Subcutaneous adipose tissue (tissue), 4 donors: ENCODE measurements around the gene REV1. TPM values are rescaled to one million over a fixed set of nuclear protein-coding genes. Genes with fewer than 3 reads are reported as not detected.

Source experiments
- total RNA-seq, 4 donors: library from RNA; depleted of rRNA; stranded (reverse); fragments of >200 nt; gene quantifications; one replicate each; pipeline ENCODE4 v1.1.0, GENCODE V29; 2016
- TF ChIP-seq, protein P1 (sequence below): fragments of 450-650 bp; IDR thresholded peaks from one replicate; pipeline ENCODE4 v1.5.1; 2016; ENCODE audit warnings: low read depth, mild to moderate bottlenecking, control low read depth, antibody characterized with exemption, moderate library complexity

The REV1 gene
- total RNA-seq, 4 donors from 2014 or later, result 39.4 to 65.9 (median 52.8) TPM

DNA sequence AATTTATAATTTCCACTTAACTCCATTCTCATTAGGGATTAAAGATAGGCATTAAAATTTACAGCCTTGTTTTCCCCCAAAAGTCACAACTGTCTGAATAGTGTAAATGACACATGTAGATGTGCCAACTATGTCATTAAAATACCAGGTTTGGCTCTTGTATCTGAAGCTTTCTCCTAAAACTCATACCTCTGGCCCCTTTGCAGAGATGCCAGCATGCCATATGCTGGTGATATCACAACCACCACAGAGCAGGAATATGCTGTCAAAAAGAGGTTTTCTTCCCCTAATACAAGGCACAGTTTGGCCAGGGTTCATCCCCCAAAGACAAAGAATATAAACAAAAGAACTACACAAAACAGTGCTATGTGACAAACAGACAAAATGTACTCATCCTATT, 65.4 kb downstream of the REV1 start:
- TF ChIP-seq, protein P1, sequence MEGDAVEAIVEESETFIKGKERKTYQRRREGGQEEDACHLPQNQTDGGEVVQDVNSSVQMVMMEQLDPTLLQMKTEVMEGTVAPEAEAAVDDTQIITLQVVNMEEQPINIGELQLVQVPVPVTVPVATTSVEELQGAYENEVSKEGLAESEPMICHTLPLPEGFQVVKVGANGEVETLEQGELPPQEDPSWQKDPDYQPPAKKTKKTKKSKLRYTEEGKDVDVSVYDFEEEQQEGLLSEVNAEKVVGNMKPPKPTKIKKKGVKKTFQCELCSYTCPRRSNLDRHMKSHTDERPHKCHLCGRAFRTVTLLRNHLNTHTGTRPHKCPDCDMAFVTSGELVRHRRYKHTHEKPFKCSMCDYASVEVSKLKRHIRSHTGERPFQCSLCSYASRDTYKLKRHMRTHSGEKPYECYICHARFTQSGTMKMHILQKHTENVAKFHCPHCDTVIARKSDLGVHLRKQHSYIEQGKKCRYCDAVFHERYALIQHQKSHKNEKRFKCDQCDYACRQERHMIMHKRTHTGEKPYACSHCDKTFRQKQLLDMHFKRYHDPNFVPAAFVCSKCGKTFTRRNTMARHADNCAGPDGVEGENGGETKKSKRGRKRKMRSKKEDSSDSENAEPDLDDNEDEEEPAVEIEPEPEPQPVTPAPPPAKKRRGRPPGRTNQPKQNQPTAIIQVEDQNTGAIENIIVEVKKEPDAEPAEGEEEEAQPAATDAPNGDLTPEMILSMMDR, result no peak

DNA sequence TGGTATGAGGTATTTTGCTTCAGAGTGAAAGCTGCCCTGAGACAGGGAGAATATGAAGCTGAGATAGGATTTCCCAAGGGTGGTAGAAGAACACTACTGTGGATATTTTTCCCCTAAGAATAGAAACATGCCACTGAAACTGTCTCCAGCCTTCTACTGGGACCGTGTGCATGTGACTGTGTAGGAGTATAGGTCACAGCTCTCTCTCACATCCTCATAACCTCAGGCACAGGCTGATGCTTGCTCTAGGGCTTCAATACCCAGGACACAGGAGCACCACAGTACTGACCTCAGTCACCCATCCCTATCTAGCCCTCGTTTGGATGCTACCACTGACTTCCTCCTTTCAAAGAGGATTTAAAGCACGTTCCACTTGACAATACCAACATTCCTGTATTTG, 67.2 kb downstream of the REV1 start:
- TF ChIP-seq, protein P1, result no peak

DNA sequence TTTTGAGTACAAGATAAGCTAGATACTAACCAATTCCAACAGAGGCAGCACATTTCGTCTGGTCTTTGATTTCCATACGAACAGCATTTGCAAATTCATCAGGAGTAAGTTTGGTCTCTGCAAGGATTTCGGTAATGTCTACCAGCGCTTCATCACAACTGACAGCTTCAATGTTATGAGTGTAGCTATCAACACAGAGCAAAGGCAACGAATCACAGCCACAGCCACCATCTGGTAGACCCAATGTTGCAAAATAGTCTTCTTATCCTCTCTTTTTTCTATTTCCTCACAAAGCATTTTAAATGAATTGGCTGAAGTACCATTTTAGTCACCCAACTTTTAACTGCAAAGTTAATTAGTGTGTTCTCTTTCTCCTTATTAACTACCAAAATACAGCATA, 68.3 kb downstream of the REV1 start:
- TF ChIP-seq, protein P1, result no peak

DNA sequence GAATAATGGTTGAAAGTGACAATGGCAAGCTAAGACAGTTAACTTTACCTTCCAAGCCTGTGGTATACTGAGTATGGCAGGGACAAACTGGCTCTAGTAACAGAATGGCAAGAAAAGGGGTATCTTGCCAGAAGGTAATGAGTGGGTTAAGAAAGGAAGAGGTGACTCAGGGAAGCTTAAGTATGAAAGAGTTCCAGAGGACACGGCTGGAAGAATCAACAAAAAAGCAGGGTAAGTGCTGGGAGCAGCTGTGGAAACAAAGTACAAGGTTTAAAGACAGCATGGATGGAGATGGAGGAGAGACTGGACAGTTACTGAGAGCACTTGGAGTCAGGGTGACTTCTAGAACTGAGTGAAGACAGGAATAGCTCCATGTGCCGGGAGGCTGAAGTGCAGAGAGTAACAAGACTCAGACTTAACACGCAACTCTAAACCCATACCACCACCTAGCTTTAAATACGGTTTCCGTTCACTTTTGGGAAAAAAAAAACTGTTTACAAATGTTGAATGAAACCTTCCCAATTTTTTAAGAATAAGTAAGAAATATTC, 69.0 kb downstream of the REV1 start:
- TF ChIP-seq, protein P1, result no peak

DNA sequence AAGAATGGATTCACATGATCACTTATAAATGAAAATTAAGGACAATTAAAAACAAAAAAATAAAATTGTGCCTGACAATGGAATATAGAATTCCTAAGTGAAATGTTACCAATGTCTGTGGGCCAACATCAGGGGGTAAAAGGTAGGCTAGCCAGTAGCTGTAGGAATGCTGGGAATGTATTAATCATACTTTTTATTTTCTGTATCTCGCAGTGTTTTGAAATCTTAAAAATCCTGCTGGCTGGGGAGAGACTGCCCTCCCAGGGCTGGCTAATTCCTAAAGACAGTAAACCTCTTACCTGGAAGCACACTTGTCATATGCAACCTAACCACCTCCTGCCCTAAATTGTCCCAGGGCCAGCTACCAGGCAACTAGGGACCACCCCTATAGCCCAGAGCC, 69.8 kb downstream of the REV1 start:
- TF ChIP-seq, protein P1, result no peak

DNA sequence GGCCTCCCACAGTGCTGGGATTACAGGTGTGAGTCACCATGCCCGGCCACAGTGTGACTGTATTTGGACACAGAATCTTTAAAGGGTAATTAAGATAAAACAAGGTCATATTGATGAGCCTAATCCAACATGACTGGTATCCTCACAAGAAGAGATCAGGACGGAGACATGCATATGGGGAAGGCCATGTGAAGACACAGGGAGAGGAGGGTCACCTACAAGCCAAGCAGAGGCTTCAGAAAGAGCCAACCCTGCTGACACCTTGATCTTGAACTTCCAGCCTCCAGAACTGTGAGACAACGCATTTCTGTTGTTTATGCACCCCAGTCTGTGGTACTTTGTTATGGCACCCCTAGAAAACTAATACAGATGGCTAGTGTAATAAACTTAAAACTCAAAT, 72.4 kb downstream of the REV1 start:
- TF ChIP-seq, protein P1, result no peak

DNA sequence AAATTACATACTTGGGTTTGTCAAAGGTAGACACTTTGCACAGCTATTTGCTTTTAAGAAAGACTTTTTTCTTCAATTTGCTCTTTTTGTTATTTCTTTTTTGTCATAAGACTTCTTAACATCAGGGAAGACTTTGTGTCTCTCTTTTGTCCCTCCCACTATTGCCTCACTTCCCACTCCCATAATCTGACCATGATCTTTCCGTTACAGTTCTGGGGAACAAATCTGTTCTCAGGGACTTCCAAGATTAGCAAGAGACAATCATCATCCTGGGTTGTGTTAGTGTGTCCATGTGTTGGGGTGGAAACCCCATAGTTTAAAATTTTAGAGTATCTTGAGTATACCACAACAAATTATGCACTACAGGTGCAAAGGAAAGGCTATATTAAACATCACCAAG, 75.3 kb downstream of the REV1 start:
- TF ChIP-seq, protein P1, result no peak
